NB4 (cell line): ENCODE measurements around the gene GRIN2A.

ENCODE experiments used
- DNase-seq: peaks from one replicate; pipeline ENCODE4 v3.0.0; 2010; ENCODE audit warnings: low read depth
- H3K4me3 ChIP-seq: one replicate; pipeline ENCODE4 v1.5.1; 2011; ENCODE audit warnings: mild to moderate bottlenecking, low read depth, low read length, moderate library complexity
- CTCF ChIP-seq: IDR thresholded peaks from one replicate; pipeline ENCODE4 v1.5.1; 2012; ENCODE audit warnings: low read depth, low read length
- MYC ChIP-seq: IDR thresholded peaks from 2 replicates; pipeline ENCODE4 v1.6.1; 2011; ENCODE audit warnings: low read depth, low read length
- POLR2A ChIP-seq: IDR thresholded peaks from 2 replicates; pipeline ENCODE4 v1.6.1; 2011; ENCODE audit warnings: mild to moderate bottlenecking; ENCODE audit not compliant: insufficient read length; ENCODE audit errors: extremely low read depth
- TF ChIP-seq, protein P1 (sequence below): IDR thresholded peaks from 2 replicates; pipeline ENCODE4 v1.6.1; 2011; ENCODE audit warnings: low read depth, low read length

The GRIN2A gene

DNA sequence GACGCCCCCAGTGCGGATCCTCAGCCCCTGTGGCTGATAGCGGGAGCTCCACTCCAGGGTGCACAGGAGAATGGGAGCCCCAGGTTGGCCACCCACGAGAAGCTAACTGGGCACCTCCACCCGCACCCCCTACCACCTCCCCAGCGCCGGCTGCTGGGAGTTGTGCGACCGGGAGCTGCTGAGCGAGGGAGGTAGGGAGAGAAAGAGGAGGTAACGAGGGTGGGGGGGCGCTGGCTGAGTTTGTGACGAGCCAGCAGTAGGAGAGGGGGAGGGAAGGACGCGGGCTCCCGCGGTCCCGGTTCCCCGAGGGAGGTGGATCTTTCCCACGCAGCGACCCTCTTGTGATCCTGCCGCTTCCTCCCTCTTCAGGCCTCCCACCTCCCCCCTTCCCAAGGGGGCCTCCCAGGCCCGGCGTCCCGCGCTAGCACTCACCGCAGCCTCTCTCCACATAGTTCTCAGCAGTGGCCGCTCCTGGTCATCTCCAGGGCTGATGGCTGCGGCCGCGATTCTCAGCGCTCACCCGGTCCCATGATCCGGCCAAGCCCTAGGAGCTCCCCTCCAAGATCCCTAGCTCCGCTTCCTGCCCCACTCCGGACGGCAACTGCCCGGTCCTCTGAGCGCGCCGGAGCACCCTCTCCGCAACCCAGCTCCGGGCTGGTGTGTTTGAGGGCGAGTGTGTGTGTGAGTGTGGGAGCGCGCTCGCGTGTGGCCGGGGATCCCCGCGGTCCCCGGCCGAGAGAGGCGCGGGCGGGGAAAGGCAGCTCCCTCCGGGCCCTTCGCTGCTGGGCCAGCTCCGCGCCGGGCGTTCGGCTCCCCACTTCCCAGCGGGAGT, at the start of gene GRIN2A:
GRIN2A (minus strand) TSS at position 207 of the 832 bp plus-strand sequence. CDS start 2,017 bp downstream, outside the sequence.
- no peak within 1 kb of the TSS for H3K4me3 ChIP-seq
- no peak for DNase-seq
- TF ChIP-seq, protein P1, sequence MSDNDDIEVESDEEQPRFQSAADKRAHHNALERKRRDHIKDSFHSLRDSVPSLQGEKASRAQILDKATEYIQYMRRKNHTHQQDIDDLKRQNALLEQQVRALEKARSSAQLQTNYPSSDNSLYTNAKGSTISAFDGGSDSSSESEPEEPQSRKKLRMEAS, result no peak
- TF ChIP-seq CTCF, result no peak
- TF ChIP-seq MYC, result no peak
- no peak for TF ChIP-seq POLR2A

DNA sequence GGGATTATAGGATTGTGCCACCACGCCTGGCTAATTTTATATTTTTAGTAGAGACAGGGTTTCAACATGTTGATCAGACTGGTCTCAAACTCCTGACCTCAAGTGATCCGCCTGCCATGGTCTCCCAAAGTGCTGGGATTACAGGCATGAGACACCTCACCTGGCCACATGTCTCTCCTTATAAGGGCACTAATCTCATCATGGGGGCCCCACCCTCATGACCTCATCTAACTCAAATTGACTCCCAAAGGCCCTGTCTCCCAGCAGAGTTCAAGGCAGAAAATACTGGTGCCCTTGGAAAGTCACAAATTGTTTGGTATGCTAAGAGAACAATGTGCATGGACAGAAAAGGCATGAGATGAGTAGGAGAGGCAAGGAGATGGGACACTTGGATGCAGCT, 49.3 kb upstream of the GRIN2A start:
- H3K4me3 ChIP-seq, result no peak overlapping the region
- TF ChIP-seq MYC (no peak), CTCF (no peak), POLR2A (no peak)
- TF ChIP-seq, protein P1, result no peak
- no peak for DNase-seq

DNA sequence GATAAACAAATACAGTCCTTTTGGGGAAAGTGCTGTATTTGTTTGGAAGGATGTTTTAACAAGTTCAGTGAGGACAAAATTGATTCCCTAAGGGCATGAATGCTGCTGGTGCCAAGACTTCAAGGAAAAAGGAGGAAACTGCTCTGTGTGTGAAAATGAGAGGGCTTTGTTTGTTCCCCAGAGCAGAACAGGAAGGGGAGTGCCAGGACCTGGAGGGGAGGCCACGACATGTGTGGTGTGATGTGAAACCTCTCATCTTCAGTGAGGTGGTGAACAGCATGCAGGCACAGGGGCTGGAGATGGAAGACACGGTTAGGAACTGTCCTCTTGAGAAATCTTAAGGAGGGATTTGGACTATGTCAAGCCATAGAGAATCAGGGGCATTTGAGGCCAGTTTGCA, 46.6 kb upstream of the GRIN2A start:
- no peak for DNase-seq
- no peak overlapping the region for H3K4me3 ChIP-seq
- TF ChIP-seq POLR2A, result no peak
- TF ChIP-seq MYC, result no peak
- TF ChIP-seq, protein P1, result no peak
- TF ChIP-seq CTCF, result no peak

GRCh38 chr16:10226987-10227306, 44.7 kb upstream of the GRIN2A start:
- no peak for DNase-seq
- H3K4me3 ChIP-seq, result no peak overlapping the region
- TF ChIP-seq, protein P1, result no peak
- TF ChIP-seq CTCF (no peak), POLR2A (no peak), MYC (no peak)

GRCh38 chr16:10226141-10226986, 44.1 kb upstream of the GRIN2A start:
- DNase-seq, result no peak
- H3K4me3 ChIP-seq, result no peak overlapping the region
- TF ChIP-seq MYC (no peak), CTCF (no peak), POLR2A (no peak)
- TF ChIP-seq, protein P1, result no peak
